Measurements from ENCODE around the gene SRCIN1. TPM values are rescaled to one million over a fixed set of nuclear protein-coding genes. Genes with fewer than 3 reads are reported as not detected.
"Not testable (repeated sequence)": the region's sequence is repeated elsewhere in the genome, so short reads cannot be mapped to it uniquely, and the experiment has no call there.

SRCIN1 gene
- total RNA-seq, 1 experiment from 2014 or later, result 6.0 TPM

DNA sequence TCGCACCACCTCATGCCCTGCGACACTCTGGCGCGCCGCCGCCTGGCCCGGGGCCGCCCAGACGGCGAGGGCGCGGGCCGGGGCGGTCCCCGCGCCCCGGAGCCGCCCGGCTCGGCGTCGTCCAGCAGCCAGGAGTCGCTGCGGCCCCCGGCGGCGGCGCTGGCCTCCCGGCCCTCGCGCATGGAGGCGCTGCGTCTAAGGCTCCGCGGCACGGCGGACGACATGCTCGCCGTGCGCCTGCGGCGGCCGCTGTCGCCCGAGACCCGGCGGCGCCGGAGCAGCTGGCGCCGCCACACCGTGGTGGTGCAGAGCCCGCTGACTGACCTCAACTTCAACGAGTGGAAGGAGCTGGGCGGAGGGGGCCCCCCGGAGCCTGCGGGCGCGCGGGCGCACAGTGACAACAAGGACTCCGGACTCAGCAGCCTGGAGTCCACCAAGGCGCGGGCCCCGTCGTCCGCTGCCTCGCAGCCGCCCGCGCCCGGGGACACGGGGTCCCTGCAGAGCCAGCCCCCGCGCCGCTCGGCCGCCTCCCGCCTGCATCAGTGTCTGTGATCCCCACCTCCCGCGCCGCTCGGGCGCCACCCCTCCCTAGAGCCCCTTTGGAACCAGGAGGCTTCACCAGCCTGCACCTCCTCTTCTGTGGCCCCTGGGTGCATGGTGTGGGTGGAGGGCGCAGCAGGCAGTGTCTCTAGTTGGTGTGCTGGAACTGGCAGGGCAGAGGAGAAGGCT lies 95.2 kb downstream of the SRCIN1 start:
- no peak for DNase-seq (ENCODE audit: low spot score)

DNA sequence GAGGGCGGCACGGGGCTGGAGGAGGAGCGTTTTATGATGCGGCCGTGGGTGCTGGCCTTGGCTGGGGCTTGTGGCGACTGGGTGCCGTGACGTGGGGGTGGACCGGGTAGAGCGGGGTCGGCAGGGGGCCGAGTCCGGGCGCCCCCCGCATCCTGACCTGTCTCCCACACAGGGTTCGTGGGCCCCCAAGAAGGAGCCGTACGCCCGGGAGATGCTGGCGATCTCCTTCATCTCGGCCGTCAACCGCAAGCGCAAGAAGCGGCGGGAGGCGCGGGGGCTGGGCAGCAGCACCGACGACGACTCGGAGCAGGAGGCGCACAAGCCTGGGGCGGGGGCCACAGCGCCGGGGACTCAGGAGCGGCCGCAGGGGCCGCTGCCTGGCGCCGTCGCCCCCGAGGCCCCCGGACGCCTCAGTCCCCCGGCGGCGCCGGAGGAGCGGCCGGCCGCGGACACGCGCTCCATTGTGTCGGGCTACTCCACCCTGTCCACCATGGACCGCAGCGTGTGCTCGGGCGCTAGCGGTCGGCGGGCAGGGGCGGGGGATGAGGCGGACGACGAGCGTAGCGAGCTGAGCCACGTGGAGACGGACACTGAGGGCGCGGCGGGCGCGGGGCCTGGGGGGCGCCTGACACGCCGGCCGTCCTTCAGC lies 95.9 kb downstream of the SRCIN1 start:
- no peak for DNase-seq (ENCODE audit: low spot score)

DNA sequence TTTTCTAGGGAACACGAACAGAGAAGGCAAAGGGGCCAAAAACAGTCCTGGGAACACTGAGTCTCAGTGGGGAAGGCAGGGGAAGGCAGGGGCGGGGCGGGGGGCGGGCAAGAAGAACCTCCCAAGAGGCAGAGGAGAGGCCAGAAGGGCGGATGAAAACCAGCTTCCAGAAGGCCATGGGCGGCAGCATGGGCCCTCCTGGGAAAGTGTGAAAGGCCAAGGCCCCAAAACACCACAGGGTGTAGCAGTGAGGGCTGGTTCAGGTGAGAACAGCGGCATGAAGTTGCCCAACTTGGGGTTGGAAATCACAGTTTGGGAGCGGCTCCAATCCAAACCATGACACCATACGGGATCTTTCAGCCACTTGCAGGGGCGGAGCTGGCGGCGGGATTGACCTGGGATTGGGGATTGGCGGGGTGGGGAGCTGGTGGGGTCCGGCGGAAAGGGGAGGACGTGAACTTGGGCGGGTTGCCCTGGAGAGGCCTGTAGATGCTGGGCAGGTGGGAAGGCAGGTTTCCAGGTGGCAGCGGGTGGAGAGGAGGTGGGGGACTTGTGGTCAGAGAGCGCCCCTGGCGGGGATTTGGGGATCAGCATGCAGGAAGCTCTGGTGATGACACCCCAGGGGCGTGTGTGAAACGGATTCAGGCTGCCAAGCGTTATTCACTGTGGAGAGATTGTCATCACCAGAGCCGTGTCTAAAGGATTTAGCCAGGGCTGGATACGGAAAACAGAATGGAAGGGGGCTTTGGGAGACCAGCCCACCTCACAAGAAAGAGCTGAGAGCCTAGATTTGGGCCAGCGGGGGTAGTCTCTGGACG lies 96.6 kb downstream of the SRCIN1 start:
- DNase-seq (ENCODE audit: low spot score), result peak; percentile 99

DNA sequence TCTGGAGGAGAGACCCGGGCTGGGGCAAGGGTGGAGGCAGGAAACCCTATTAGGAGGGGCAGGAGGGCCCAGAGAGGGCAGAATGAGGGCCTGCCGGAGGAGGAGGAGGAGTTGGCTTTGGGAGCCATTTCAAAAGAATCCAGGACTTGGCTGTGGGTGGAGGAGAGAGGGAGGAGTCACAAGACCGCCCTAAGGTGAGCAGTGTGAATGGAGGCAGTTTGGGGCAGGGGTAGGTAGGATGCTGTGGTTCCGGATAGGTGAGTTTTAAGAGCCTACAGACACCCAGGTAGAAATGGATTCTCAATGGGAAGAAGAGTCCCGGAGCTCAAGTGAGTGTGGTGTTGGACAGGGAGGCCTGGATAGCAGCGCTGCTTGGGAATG lies 97.2 kb downstream of the SRCIN1 start:
- peak; percentile 73 for DNase-seq (ENCODE audit: low spot score)

DNA sequence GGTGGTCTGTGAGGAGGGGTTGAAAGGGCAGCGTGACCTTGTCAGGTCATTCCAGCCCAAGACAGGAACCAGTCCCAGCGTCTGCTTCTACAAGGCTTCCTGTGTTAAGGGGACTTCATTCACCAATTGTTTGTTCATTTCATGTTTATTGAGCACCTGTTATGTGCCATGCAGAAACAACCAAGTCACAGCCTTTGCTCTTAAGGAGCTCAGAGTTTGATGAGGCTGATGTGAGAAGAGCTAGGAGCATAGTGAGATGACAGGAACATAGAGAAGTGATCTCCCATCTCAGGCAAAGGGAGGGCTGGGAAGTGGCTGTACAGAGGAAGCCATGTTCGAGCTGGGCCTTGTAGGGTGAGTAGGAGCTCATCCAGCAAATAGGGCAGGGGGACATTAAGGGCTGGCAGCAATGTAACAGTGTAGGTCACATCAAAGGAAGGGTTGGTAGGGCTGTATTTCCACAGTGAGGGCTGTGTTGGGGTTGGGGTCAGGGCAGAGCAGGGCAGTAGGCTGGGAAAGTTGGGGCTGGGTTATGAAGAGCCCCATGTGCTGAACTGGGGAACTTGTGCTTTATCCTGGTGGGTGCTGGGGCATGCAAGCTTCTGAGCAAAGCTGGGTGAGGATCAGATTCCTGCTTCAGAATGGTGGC lies 97.7 kb downstream of the SRCIN1 start:
- DNase-seq (ENCODE audit: low spot score), result peak; percentile 58

DNA sequence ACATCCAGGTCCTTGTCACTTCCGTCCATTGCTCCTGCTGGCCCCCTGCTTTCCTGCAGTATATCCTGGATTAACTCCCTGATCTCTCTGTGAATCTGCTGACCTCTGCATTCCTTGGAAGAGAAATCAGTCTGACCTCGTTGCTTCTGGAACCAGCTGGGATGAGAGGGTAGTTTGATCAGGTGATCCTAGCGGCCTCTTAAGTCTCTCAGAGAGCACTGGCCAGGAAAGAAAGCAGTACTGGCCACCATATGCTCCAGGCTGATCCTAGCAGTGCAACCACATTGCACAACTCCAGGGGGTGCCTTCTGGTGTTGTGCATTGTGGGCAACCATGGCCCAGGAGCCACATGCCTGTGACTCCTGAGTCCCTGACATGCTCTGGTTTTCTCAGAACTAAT lies 98.3 kb downstream of the SRCIN1 start:
- no peak for DNase-seq (ENCODE audit: low spot score)

DNA sequence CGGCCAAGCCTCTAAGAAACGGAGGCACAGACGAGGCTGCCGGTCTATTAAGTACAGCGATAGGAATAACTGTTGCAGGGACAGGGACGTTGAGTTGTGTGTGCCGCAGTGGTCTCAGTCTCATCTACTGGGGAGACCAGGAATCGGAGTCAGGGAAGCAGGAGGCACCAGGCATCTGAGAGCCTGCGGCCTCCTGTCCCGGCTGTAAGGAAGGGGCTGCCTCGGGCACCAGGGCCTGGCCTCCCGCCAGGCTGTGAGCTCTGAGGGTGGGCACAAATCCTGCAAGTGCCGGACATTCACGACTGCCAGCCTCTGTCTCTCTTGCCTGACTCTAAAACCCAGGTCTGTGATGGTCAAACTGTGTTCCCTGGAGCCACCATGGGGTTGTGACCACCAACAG lies 101.5 kb downstream of the SRCIN1 start:
- DNase-seq (ENCODE audit: low spot score), result no peak

DNA sequence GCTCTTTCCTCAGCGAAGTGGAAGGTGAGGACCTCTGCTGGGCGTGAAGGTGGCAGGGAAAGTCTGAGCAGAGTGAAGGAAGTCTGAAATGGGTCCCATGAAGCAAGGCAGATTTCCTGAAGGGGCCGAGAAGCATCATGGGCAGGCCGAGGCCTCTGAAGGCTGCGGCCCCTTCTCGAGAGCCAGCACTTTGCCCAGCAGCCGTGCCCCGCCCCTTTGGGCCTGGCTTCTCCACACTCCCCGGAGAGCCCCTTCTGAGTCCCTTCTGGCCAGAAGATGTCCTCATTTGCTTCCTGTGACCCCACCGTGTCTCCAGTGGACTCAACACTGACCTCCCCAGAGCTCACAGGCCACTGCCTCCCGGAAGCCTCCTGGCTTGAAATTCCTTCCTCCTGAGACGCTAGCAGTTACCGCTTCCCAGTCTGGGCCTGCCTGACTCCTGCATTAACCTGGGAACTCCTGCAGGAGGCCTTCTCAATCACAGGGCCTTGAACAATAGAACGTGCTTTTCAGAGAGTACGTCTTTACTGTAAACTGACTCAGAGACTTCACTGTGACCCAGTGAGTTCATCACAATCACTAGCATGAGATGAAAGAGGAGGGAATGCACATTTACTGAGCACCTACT lies 102.4 kb downstream of the SRCIN1 start:
- not testable (repeated sequence) for DNase-seq (ENCODE audit: low spot score)

DNA sequence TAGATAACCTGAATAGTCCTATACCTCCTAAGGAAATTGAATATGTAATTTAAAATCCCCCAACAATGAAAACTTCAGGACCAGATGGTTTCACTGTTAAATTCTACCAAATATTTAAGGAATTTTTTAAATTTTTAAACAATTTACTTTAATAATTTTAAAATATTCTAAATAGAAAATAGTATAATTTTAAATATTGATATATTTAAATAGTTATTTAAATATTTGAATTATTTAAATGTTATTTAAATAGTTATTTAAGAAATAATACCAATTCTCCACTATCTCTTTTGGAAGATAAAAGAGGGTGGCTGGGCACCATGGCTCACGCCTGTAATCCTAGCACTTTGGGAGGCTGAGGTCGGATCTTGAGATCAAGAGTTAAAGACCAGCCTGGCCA lies 104.0 kb downstream of the SRCIN1 start:
- DNase-seq (ENCODE audit: low spot score), result not testable (repeated sequence)

DNA sequence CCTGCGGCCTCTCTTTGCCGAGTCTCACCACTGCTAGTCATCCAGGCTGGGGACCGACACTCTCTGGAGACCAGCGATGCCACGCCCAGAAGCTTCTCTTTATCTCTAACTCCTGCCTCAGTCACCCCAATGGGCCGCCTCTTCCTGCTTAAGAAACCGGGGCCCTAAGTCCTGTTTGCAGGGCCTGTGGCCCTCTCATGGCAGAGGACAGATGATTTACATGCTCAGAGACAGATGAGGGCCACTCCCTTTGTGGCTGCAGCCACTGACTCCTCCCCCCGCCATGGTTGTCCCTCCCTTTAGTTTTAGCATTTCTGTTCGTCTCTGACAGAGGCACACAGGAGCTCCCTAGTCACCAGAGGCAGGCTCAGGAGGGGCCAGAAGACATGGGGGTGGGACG lies 106.5 kb downstream of the SRCIN1 start:
- DNase-seq (ENCODE audit: low spot score), result not testable (repeated sequence)

DNA sequence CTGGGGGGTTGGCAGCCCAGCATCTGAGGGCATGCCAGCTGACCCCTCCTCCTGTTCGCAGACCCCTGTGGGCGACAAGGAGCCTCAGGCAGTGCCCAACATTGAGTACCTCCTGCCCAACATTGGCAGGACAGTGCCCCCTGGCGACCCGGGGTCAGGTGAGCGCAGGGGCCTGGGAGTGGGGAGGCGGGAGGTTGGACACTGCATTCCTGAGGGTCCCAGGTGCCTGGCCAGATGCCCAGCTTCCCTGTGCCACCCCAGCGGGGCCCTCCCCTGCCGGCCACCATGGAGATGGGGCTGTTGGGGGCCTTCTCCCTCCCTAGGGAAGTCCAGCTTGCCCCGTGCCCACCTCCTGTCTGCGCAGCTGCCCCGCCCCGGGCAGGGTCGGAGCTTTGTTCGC lies 107.4 kb downstream of the SRCIN1 start:
- no peak for DNase-seq (ENCODE audit: low spot score)

DNA sequence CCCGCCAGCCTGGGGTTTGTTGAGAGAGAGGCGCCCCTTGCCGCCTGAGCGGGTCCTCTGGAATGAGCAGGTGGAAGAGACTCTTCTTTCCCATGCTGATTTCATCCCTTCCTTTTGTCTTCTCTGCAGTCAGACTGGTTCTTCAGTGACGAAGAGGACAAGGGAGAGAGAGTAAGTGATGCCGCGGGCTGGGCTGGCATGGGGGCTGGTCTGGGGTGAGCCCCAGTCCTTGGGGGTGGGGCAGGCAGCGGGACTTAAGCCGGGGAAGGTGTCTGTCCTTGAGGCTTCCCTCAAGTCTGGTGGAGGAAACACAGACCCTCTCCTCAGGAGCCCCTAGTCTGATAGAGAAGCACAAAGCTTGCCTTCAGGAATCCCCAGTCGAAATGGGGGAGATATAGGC lies 108.1 kb downstream of the SRCIN1 start:
- DNase-seq (ENCODE audit: low spot score), result not testable (repeated sequence)

DNA sequence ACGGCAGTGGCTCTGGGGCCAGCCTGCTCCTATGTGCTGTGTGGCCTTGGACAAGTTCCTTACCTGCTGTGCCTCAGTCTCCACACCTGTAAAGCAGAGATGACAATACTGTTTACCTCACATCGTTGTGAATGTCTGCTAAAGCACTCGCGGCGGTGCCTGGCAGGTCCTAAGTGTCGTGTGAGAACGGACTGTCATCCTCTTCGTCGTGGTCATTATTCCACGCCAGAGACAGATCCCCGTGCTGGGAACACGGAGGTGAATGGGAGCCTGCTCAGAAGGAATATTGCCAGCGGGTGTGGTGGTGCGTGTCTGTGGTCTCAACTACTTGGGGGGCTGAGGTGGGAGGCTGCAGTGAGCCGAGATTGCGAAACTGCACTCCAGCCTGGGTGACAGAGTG lies 111.6 kb downstream of the SRCIN1 start:
- DNase-seq (ENCODE audit: low spot score), result not testable (repeated sequence)

DNA sequence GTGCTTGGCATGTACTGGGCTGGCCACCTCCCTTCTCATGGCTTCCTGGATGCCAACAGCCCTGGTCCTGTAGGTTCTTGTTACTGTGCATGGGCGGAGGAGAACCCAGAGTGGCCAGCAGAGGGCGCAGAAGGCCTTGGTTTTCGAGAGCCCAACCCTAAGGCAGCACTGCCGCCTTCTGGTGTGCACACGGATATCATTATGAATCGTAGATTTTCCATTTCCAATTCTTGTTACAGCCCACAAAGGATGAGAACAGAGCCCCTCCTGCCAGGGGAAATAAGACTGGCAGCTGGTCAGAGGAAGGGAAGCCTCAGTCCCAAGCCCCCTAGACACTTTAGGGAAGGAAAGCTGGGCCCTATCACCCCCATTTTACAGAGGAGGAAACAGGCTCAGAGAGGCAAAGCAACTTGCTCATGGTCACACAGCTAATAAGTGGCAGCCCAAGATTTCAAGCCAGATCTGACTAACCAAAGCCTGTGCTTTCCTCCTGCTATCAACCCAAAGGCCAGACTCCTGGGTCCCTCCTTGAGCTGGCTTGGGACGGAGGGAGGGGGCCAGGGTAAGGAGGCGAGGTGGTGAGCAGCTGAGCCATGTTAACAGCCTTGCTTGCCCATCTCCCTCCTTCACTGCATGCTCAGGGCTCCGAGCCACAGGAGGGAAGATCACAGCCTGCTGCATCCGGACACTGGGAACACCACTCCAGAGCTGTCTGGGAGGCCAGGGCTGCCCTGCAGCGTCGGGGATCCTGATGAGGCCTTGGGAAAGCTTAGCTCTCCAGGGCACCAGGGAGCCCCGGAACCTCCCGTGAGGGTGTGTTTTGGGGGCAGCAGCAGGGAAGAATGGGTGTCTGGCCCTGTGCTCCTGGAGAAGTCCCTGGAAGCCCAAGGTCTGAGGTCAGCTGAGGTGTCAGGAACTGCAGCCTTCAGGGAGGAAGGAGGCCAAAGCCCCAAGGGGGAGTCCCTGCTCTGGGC lies 113.4 kb downstream of the SRCIN1 start:
- DNase-seq (ENCODE audit: low spot score), result peak; percentile 100

DNA sequence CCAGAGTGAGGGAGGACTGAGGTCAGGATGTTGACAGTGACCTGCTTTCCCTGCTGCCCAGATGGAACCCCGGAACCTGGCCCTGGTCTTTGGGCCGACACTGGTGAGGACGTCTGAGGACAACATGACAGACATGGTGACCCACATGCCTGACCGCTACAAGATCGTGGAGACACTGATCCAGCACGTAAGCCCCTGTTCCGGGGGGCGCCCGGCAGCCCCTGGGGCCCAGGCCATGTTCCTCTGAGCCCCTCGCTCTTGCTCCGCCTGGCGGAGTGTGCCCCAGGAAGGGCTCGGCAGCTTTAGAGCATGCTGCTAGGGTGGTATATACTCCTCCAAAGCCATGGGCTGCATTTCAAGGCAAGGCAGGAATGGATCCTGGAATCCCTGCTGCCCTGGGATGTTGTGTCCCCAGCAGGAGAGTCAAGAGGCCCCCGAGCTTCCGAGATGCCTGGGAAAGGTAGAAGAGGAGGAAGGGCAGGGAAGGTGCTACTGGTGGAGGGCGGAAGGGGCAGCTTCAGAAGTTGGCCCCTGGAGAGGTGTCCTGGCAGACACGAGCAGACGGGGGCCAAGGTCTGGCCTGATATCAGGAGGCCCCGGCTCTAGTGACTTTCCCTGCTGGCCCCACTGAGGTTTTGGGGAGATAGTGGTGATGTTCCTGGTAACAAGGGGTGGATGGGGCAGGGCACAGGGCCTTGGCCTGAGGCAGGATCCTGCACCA lies 114.2 kb downstream of the SRCIN1 start:
- not testable (repeated sequence) for DNase-seq (ENCODE audit: low spot score)

DNA sequence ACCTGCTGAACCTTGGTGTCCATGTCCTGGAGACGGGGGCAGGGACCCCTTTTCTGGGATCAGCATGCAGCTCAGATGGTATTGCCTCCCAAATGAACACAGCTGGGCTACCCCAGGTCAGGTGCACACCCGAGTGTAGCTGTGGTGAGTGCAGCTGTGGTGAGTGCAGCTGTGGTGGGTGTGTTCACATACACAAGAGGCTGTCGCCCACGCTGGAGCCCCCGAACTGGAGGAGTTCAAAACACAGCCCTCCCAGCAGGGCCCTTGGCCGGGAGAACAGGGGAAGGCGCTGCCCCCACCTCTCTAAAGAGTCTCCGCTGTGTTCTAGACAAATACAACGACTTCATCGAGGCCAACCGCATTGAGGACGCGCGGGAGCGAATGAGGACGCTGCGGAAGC lies 116.0 kb downstream of the SRCIN1 start:
- not testable (repeated sequence) for DNase-seq (ENCODE audit: low spot score)

DNA sequence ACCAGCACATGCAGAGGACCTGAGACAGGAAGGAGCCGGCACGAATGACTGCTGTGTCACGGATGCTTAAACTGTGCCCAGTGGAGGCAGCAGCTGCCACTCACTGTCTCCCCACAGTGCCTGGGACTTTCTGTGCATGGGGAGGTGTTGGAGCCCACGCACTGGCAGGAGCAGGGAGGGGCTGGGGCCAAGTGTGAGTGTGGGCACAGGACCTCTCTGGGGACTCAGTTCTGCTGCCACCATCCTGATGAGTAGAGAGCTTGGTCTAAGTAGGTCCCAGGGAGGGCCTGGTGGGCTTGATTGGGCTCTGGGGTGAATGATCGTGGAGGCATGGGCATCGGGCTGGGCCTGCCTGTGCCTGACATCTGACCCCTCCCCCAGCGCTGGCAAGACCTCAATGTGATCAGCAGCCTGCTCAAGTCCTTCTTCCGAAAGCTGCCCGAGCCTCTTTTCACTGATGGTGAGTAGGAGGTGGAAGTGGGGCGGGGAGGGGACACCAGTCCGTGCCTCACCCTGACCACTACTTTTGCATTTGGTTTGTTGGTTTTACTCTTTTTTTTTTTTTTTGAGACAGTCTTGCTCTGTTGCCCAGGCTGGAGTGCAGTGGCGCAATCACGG lies 120.0 kb downstream of the SRCIN1 start:
- not testable (repeated sequence) for DNase-seq (ENCODE audit: low spot score)

DNA sequence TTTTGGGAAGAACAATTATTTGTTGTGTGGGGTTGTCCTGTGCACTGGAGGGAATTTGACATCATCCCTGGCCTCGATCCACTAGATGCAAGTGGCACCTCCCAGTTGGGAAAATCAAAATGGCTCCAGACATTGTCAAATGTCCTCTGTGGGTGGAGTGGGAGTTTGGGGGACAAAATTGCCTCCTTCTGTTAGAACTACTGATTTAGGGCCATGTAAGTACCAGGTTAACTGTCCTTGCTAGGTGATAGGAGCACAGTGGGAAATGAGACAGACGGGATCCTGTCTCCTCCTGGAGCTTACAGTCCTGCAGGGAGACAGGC lies 120.6 kb downstream of the SRCIN1 start:
- DNase-seq (ENCODE audit: low spot score), result no peak

Data from HT-29 (cell line).